CD4-positive, alpha-beta T cell (primary cell): ENCODE results near the gene KIF25. TPM values are rescaled to one million over a fixed set of nuclear protein-coding genes. Genes with fewer than 3 reads are reported as not detected.

Experiments used
- ATAC-seq: fragments of 200-7000 bp; cut with Tn5 transposase; one replicate; pipeline ENCODE4 v1.10.0; 2022; ENCODE audit warnings: mild to moderate bottlenecking; ENCODE audit not compliant: poor library complexity
- CTCF ChIA-PET: fragments of 350-600 bp; sonication (Branson Sonifier 250); formaldehyde crosslinking; loops from one replicate; lab custom pipeline; 2021; ENCODE audit warnings: antibody characterized with exemption, inconsistent platforms; lab: Charles Lee
- POLR2A ChIA-PET: fragments of 350-600 bp; sonication (Branson Sonifier 250); formaldehyde crosslinking; loops from one replicate; lab custom pipeline; 2021; ENCODE audit warnings: antibody characterized with exemption, inconsistent platforms; lab: Charles Lee
- DNase-seq, 14 experiments: peaks; one replicate each; pipeline ENCODE4 v3.0.0-alpha.2; 2013 to 2020; ENCODE audit warnings: mixed read lengths in 2 of 14
- H3K27ac ChIP-seq, 2 donors: one replicate each; pipeline versions ENCODE4 v1.5.1 to v1.7.0; 2013; ENCODE audit warnings: low read length in 2 of 2, low read depth in 1 of 2, mild to moderate bottlenecking in 1 of 2
- H3K27me3 ChIP-seq, 2 experiments: 1 replicate in 1 of 2; 2 replicates in 1 of 2; pipeline versions ENCODE4 v1.6.1 to v1.7.0; 2013; ENCODE audit warnings: low read length in 2 of 2, control low read depth in 1 of 2, mild to moderate bottlenecking in 1 of 2, moderate library complexity in 1 of 2; ENCODE audit not compliant: insufficient read depth in 2 of 2, control insufficient read depth in 1 of 2
- H3K36me3 ChIP-seq: one replicate; pipeline ENCODE4 v1.6.1; 2013; ENCODE audit warnings: low read length, control low read depth; ENCODE audit not compliant: insufficient read depth
- H3K4me1 ChIP-seq: one replicate; pipeline ENCODE4 v1.6.1; 2013; ENCODE audit warnings: low read length, control low read depth; ENCODE audit not compliant: insufficient read depth
- H3K4me3 ChIP-seq: one replicate; pipeline ENCODE4 v1.5.1; 2013; ENCODE audit warnings: mild to moderate bottlenecking, low read length, moderate library complexity
- H3K9me3 ChIP-seq, 2 experiments: 1 replicate in 1 of 2; 2 replicates in 1 of 2; pipeline versions ENCODE4 v1.6.1 to v1.7.0; 2013; ENCODE audit warnings: low read length in 2 of 2, mild to moderate bottlenecking in 2 of 2, control low read depth in 1 of 2, moderate library complexity in 1 of 2; ENCODE audit not compliant: control insufficient read depth in 1 of 2, insufficient read depth in 1 of 2
- H3K27ac Mint-ChIP-seq: one replicate; pipeline ENCODE4 v1.8.0; 2020; ENCODE audit warnings: mixed read lengths
- H3K27me3 Mint-ChIP-seq: one replicate; pipeline ENCODE4 v1.8.0; 2021; ENCODE audit warnings: mixed read lengths
- H3K36me3 Mint-ChIP-seq: one replicate; pipeline ENCODE4 v1.8.0; 2021; ENCODE audit warnings: low read depth, mixed read lengths
- H3K4me1 Mint-ChIP-seq: one replicate; pipeline ENCODE4 v1.8.0; 2021; ENCODE audit warnings: low read depth, mixed read lengths
- H3K4me3 Mint-ChIP-seq: one replicate; pipeline ENCODE4 v1.8.0; 2020; ENCODE audit warnings: mild to moderate bottlenecking, mixed read lengths
- H3K9me3 Mint-ChIP-seq: one replicate; pipeline ENCODE4 v1.8.0; 2020; ENCODE audit warnings: mixed read lengths
- intact Hi-C, 2 experiments: fragments of 100-400 bp; cut with DNase I in 1 of 2; cut with micrococcal nuclease in 1 of 2; formaldehyde crosslinking; loops; one replicate each; pipeline versions ENCODE4 v1.15.1 to v1.9.0; 2023 to 2025; cut with DNase I, micrococcal nuclease
- total RNA-seq, 174 experiments: library from RNA in 2 of 174; stranded (reverse) in 2 of 174; gene quantifications; one replicate each; pipeline ENCODE4 v1.2.3 and lab custom pipeline; 2021 to 2026
- TF ChIP-seq, protein P1 (sequence below): fragments of 200-600 bp; IDR thresholded peaks from one replicate; pipeline ENCODE4 v1.8.0; 2022; ENCODE audit warnings: antibody characterized with exemption, mild to moderate bottlenecking

Gene KIF25
- total RNA-seq, 2 experiments from 2014 or later: not detected

DNA sequence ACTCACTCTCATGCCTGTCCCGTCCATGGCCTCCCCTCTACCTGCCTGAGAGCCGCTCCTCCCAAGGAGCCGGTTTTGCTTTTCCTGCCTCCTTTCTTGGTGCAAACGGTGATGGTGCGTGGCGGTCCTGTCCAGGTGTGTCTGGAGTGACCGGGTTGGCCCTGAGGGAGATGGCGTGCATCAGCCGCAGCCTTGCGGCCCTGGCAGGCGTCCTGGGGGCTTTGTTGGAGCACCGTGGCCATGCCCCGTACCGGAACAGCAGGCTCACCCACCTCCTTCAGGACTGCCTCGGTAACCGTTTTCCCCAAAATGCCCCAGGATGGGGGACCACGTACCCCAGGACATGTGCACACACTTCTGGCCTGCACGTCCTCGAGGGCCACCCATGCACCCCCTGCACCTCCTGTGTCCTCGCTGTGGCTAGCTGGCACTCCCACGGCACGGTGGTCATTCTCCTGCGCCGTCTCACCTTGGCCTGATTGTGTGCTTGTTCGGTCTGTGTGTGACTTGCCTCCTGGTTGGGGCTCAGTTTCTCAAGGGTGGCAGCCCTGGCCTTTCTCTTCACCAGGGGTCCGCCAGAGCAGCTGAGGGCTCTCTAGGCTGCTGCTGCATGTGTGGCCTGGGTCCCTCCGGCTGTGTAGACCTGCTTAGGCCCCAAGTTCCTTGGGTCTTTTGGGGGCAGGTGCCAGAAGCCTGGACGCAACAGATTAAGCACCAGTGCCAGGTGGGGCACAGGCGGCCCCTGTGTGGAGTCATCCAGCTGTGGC, 45.1 kb downstream of the KIF25 start:
- ATAC-seq (no peak), DNase-seq (no peak)
- intact Hi-C loops: no loop called here
- Mint-ChIP-seq H3K4me3 (no peak overlapping the region), H3K27me3 (no peaks in the 10 kb centered on the region), H3K36me3 (no peaks in the 10 kb centered on the region), H3K27ac (no peak overlapping the region), H3K9me3 (no peaks in the 10 kb centered on the region), H3K4me1 (no peaks in the 10 kb centered on the region)
- H3K36me3 ChIP-seq: no peaks in the 10 kb centered on the region
- H3K27ac ChIP-seq: no peak overlapping the region
- CTCF ChIA-PET: no interaction called here
- no peaks in the 10 kb centered on the region for H3K27me3 ChIP-seq
- no peak overlapping the region for H3K4me3 ChIP-seq
- H3K4me1 ChIP-seq: no peaks in the 10 kb centered on the region
- H3K9me3 ChIP-seq: peaks cover 35 to 74% of the 10 kb centered on the region in 2 experiments
- TF ChIP-seq, protein P1, sequence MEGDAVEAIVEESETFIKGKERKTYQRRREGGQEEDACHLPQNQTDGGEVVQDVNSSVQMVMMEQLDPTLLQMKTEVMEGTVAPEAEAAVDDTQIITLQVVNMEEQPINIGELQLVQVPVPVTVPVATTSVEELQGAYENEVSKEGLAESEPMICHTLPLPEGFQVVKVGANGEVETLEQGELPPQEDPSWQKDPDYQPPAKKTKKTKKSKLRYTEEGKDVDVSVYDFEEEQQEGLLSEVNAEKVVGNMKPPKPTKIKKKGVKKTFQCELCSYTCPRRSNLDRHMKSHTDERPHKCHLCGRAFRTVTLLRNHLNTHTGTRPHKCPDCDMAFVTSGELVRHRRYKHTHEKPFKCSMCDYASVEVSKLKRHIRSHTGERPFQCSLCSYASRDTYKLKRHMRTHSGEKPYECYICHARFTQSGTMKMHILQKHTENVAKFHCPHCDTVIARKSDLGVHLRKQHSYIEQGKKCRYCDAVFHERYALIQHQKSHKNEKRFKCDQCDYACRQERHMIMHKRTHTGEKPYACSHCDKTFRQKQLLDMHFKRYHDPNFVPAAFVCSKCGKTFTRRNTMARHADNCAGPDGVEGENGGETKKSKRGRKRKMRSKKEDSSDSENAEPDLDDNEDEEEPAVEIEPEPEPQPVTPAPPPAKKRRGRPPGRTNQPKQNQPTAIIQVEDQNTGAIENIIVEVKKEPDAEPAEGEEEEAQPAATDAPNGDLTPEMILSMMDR: no peak
- POLR2A ChIA-PET: no interaction called here

DNA sequence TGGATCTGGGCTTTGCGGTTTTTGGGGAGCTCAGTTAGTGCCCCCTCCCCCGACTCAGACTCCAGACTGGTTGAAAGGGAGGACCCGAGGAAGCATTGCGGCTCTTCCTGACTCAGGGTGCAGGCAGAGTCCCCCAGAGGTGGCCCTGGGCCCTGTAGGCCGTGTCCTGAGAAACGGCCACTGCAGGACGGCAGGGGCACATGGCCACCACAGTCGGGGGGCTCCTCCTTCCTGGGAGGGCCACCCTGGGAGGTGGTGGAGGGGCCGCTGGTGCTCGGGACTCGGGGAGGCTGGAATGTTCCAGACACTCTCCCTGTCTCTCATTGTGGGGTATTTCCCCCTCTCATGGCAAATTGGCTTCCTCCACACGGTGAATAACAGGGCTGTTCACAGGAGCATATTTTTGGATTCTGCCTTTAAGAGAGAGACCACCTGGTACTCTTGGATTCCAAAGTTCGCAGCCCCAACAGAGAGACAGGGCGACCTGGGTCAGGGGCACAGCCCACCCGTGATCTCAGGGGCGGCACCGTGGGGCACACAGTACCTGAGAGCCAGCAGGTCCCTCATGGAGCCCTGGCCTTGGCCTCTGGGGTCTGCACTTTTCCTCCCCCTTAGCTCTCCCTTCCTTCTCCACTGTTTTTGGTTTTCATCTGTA, 45.8 kb downstream of the KIF25 start:
- DNase-seq: no peak
- TF ChIP-seq, protein P1: no peak
- ATAC-seq: no peak
- CTCF ChIA-PET: no interaction called here
- H3K9me3 ChIP-seq: peaks cover 28 to 69% of the 10 kb centered on the region in 2 experiments
- no peak overlapping the region for H3K27ac ChIP-seq
- H3K9me3 Mint-ChIP-seq: no peaks in the 10 kb centered on the region
- H3K4me1 Mint-ChIP-seq: no peaks in the 10 kb centered on the region
- no peak overlapping the region for H3K4me3 ChIP-seq
- H3K27me3 ChIP-seq: no peaks in the 10 kb centered on the region
- H3K4me3 Mint-ChIP-seq: no peak overlapping the region
- POLR2A ChIA-PET: no interaction called here
- H3K36me3 ChIP-seq: no peaks in the 10 kb centered on the region
- H3K36me3 Mint-ChIP-seq: no peaks in the 10 kb centered on the region
- H3K27me3 Mint-ChIP-seq: no peaks in the 10 kb centered on the region
- no peak overlapping the region for H3K27ac Mint-ChIP-seq
- no peaks in the 10 kb centered on the region for H3K4me1 ChIP-seq
- intact Hi-C loops: no loop called here

DNA sequence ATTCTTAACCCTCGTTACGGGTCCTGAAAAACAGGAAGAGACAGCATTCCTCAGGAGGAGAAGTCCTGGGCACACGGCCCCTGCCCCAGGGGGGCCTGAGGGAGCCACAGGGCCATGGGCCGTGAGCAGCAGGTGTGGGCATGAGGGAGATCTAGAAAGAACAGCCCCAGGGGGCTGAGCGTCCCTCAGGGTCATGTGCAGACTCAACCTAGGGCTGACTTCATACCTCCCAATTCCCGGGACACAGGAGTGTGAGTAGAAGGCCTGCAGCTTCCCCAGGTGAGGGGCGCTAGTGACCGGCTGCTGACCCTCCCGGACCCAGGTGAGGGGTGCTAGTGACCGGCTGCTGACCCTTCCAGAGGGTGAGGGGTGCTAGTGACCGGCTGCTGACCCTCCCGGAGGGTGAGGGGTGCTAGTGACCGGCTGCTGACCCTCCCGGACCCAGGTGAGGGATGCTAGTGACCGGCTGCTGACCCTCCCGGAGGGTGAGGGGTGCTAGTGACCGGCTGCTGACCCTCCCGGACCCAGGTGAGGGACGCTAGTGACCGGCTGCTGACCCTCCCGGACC, 46.5 kb downstream of the KIF25 start:
- no peak for ATAC-seq
- intact Hi-C loops: no loop called here
- POLR2A ChIA-PET: no interaction called here

More for the DNA sequence above, 46.5 kb downstream of the KIF25 start:
- Mint-ChIP-seq H3K9me3 (no peaks in the 10 kb centered on the region), H3K27me3 (no peaks in the 10 kb centered on the region), H3K4me1 (no peaks in the 10 kb centered on the region), H3K4me3 (no peak overlapping the region), H3K36me3 (no peaks in the 10 kb centered on the region), H3K27ac (no peak overlapping the region)
- H3K27me3 ChIP-seq: no peaks in the 10 kb centered on the region
- TF ChIP-seq, protein P1: no peak
- no peak overlapping the region for H3K27ac ChIP-seq
- DNase-seq: no peak
- no peaks in the 10 kb centered on the region for H3K36me3 ChIP-seq
- H3K4me3 ChIP-seq: no peak overlapping the region
- CTCF ChIA-PET: no interaction called here
- H3K4me1 ChIP-seq: no peaks in the 10 kb centered on the region
- H3K9me3 ChIP-seq: peaks cover 23 to 64% of the 10 kb centered on the region in 2 experiments
